Calu3 (cell line): Measurements from ENCODE around the gene ANKS1A. TPM values are rescaled to one million over a fixed set of nuclear protein-coding genes. Genes with fewer than 3 reads are reported as not detected.

Experiments
- BruUV-seq: library from RNA; stranded (reverse); fragments of 400-500 nt; replicated peaks from 2 replicates; lab custom pipeline; 2021; lab: Mats Ljungman, UMichigan
- CTCF ChIA-PET: fragments of 300-600 bp; sonication (Branson Sonifier 250); formaldehyde crosslinking; loops from one replicate; lab custom pipeline; 2022; ENCODE audit warnings: antibody characterized with exemption; lab: Charles Lee
- DNase-seq: peaks from one replicate; pipeline ENCODE4 v3.0.0; 2022
- H3K27ac Mint-ChIP-seq: one replicate; pipeline ENCODE4 v1.8.0; 2022; ENCODE audit warnings: mixed read lengths; ENCODE audit not compliant: unreplicated experiment
- H3K27me3 Mint-ChIP-seq: one replicate; pipeline ENCODE4 v1.8.0; 2022; ENCODE audit warnings: mixed read lengths; ENCODE audit not compliant: unreplicated experiment
- H3K36me3 Mint-ChIP-seq: one replicate; pipeline ENCODE4 v1.8.0; 2022; ENCODE audit warnings: mild to moderate bottlenecking, moderate library complexity, mixed read lengths; ENCODE audit not compliant: insufficient read depth, unreplicated experiment
- H3K4me1 Mint-ChIP-seq: one replicate; pipeline ENCODE4 v1.8.0; 2022; ENCODE audit warnings: mild to moderate bottlenecking, low read depth, mixed read lengths; ENCODE audit not compliant: unreplicated experiment
- H3K4me3 Mint-ChIP-seq: one replicate; pipeline ENCODE4 v1.8.0; 2022; ENCODE audit warnings: mild to moderate bottlenecking, low read depth, moderate library complexity, mixed read lengths; ENCODE audit not compliant: unreplicated experiment
- H3K9me3 Mint-ChIP-seq: one replicate; pipeline ENCODE4 v1.8.0; 2022; ENCODE audit warnings: low read depth, mixed read lengths; ENCODE audit not compliant: unreplicated experiment
- CTCF ChIP-seq: fragments of 200-600 bp; IDR thresholded peaks from one replicate; pipeline ENCODE4 v1.8.0; 2022; ENCODE audit warnings: antibody characterized with exemption; ENCODE audit not compliant: unreplicated experiment
- intact Hi-C: fragments of 100-400 bp; cut with micrococcal nuclease; formaldehyde crosslinking; loops from one replicate; pipeline ENCODE4 v1.10.0; 2022; ENCODE audit not compliant: unreplicated experiment
- total RNA-seq: library from RNA; stranded (reverse); gene quantifications from 2 replicates; pipeline ENCODE4 v1.2.3, GENCODE V29; 2022

The ANKS1A gene
- total RNA-seq, 1 experiment from 2014 or later = 60.3 TPM

GRCh38 chr6:34959224-34959623 is 70.2 kb downstream of the ANKS1A start:
- no peaks in the 10 kb centered on the region for H3K27me3 Mint-ChIP-seq
- no peak for DNase-seq
- peaks cover 5% of the 10 kb centered on the region for H3K36me3 Mint-ChIP-seq
- CTCF ChIA-PET = no interaction called here
- no peaks in the 10 kb centered on the region for H3K9me3 Mint-ChIP-seq
- no peak overlapping the region for H3K27ac Mint-ChIP-seq
- BruUV-seq = no TSS peak
- intact Hi-C loops = no loop called here
- H3K4me3 Mint-ChIP-seq = no peak overlapping the region
- peaks cover 9% of the 10 kb centered on the region for H3K4me1 Mint-ChIP-seq
- TF ChIP-seq CTCF = no peak

GRCh38 chr6:34961082-34961481 is 72.0 kb downstream of the ANKS1A start:
- TF ChIP-seq CTCF = no peak
- no peak for DNase-seq
- Mint-ChIP-seq H3K9me3 (no peaks in the 10 kb centered on the region), H3K4me3 (no peak overlapping the region), H3K4me1 (peaks cover 7% of the 10 kb centered on the region), H3K36me3 (peaks cover 5% of the 10 kb centered on the region), H3K27me3 (no peaks in the 10 kb centered on the region), H3K27ac (no peak overlapping the region)
- BruUV-seq = no TSS peak
- CTCF ChIA-PET = interaction anchor here (1.0 to 1.2 kb wide), 2 partner anchors 8 to 22 kb away, joined by 4 read pairs; no protein-coding TSS in a partner anchor
- intact Hi-C loops = no loop called here

- intact Hi-C loops = no loop called here
- no peaks in the 10 kb centered on the region for H3K27me3 Mint-ChIP-seq
- H3K27ac Mint-ChIP-seq = no peak overlapping the region
- no peak overlapping the region for H3K4me3 Mint-ChIP-seq
- no peak for DNase-seq
- no TSS peak for BruUV-seq
- TF ChIP-seq CTCF = no peak
- H3K9me3 Mint-ChIP-seq = no peaks in the 10 kb centered on the region
- peaks cover 5% of the 10 kb centered on the region for H3K36me3 Mint-ChIP-seq
- peaks cover 7% of the 10 kb centered on the region for H3K4me1 Mint-ChIP-seq
- CTCF ChIA-PET = interaction anchor here (1.2 kb wide), 1 partner anchor 8 kb away, joined by 4 read pairs; no protein-coding TSS in a partner anchor
These were observed 72.5 kb downstream of the ANKS1A start for GRCh38 chr6:34961574-34961973.

GRCh38 chr6:34964564-34964963 is 75.5 kb downstream of the ANKS1A start:
- no peak for DNase-seq
- intact Hi-C loops = no loop called here
- CTCF ChIA-PET = no interaction called here
- Mint-ChIP-seq H3K36me3 (peaks cover 5% of the 10 kb centered on the region), H3K27me3 (no peaks in the 10 kb centered on the region), H3K9me3 (no peaks in the 10 kb centered on the region), H3K4me3 (no peak overlapping the region), H3K4me1 (peaks cover 7% of the 10 kb centered on the region), H3K27ac (no peak overlapping the region)
- no peak for TF ChIP-seq CTCF
- no TSS peak for BruUV-seq
